ENCODE measurements around the gene CACNA1B. TPM values are rescaled to one million over a fixed set of nuclear protein-coding genes. Genes with fewer than 3 reads are reported as not detected.

The CACNA1B gene
- total RNA-seq, 1 experiment from 2014 or later: 1.7 TPM

- Histone ChIP-seq H3K36me3 (ENCODE audit: control insufficient read depth in 1 of 2, insufficient read depth in 2 of 2, low read length in 2 of 2) (no peaks in the 10 kb centered on the region), H3K4me2 (ENCODE audit: low read length) (no peak overlapping the region), H2AFZ (ENCODE audit: low read depth, low read length, poor library complexity, severe bottlenecking) (no peak overlapping the region), H3K4me3 (replicated peaks in 1 of 2; ENCODE audit: low read depth in 1 of 2, low read length in 2 of 2) (no peak overlapping the region), H3K9me3 (ENCODE audit: control insufficient read depth in 1 of 2, insufficient read depth in 1 of 2, low read depth in 1 of 2, low read length in 2 of 2) (no peaks in the 10 kb centered on the region), H3K9me2 (ENCODE audit: insufficient read depth) (no peaks in the 10 kb centered on the region), H3K4me1 (ENCODE audit: control insufficient read depth in 1 of 2, insufficient read depth in 2 of 2, low read length in 2 of 2) (no peaks in the 10 kb centered on the region), H4K20me1 (ENCODE audit: insufficient read depth) (no peaks in the 10 kb centered on the region), H3K79me2 (ENCODE audit: insufficient read depth, low read length) (no peaks in the 10 kb centered on the region), H3K27me3 (ENCODE audit: insufficient read depth, low read length) (no peaks in the 10 kb centered on the region), H3K27ac (ENCODE audit: low read depth, low read length) (no peak overlapping the region), H3K9ac (ENCODE audit: low read length) (no peak overlapping the region)
- ChIA-PET RAD21 (ENCODE audit: low non-redundant PET in 1 of 2, low total read pairs in 2 of 2, uncharacterized antibody in 2 of 2, unreplicated experiment in 2 of 2) (no interaction called here), POLR2A (no interaction called here), CTCF (no interaction called here)
- DNase-seq (ENCODE audit: low read depth, low spot score) (no peak), ATAC-seq (no peak)
- TF ChIP-seq EZH2phosphoT487 (IDR thresholded peaks at IDR 0.05; ENCODE audit: borderline replicate concordance) (no peak), ZNF274 (IDR thresholded peaks at IDR 0.05; ENCODE audit: low read depth, low read length) (no peak), CBX3 (IDR thresholded peaks at IDR 0.05; ENCODE audit: low read depth) (no peak), JUND (IDR thresholded peaks at IDR 0.05) (no peak), YY1 (IDR thresholded peaks at IDR 0.05; ENCODE audit: extremely low read depth, insufficient replicate concordance, low read depth, low read length) (no peak), POLR2A (IDR thresholded peaks at IDR 0.05; ENCODE audit: borderline replicate concordance, extremely low read depth, insufficient read depth, insufficient read length) (no peak), SRF (IDR thresholded peaks at IDR 0.05; ENCODE audit: low read depth) (no peak), ELF1 (IDR thresholded peaks at IDR 0.05; ENCODE audit: borderline replicate concordance, low read depth) (no peak), SP1 (IDR thresholded peaks at IDR 0.05; ENCODE audit: low read depth) (no peak), RAD21 (IDR thresholded peaks at IDR 0.05; ENCODE audit: low read depth) (no peak), CEBPB (IDR thresholded peaks at IDR 0.05; ENCODE audit: low read depth) (no peak)
- TF ChIP-seq, protein P1, sequence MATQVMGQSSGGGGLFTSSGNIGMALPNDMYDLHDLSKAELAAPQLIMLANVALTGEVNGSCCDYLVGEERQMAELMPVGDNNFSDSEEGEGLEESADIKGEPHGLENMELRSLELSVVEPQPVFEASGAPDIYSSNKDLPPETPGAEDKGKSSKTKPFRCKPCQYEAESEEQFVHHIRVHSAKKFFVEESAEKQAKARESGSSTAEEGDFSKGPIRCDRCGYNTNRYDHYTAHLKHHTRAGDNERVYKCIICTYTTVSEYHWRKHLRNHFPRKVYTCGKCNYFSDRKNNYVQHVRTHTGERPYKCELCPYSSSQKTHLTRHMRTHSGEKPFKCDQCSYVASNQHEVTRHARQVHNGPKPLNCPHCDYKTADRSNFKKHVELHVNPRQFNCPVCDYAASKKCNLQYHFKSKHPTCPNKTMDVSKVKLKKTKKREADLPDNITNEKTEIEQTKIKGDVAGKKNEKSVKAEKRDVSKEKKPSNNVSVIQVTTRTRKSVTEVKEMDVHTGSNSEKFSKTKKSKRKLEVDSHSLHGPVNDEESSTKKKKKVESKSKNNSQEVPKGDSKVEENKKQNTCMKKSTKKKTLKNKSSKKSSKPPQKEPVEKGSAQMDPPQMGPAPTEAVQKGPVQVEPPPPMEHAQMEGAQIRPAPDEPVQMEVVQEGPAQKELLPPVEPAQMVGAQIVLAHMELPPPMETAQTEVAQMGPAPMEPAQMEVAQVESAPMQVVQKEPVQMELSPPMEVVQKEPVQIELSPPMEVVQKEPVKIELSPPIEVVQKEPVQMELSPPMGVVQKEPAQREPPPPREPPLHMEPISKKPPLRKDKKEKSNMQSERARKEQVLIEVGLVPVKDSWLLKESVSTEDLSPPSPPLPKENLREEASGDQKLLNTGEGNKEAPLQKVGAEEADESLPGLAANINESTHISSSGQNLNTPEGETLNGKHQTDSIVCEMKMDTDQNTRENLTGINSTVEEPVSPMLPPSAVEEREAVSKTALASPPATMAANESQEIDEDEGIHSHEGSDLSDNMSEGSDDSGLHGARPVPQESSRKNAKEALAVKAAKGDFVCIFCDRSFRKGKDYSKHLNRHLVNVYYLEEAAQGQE (IDR thresholded peaks at IDR 0.05; ENCODE audit: low read depth): no peak
- TF ChIP-seq, protein P2, sequence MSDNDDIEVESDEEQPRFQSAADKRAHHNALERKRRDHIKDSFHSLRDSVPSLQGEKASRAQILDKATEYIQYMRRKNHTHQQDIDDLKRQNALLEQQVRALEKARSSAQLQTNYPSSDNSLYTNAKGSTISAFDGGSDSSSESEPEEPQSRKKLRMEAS (IDR thresholded peaks at IDR 0.05): no peak
- TF ChIP-seq, protein P3, sequence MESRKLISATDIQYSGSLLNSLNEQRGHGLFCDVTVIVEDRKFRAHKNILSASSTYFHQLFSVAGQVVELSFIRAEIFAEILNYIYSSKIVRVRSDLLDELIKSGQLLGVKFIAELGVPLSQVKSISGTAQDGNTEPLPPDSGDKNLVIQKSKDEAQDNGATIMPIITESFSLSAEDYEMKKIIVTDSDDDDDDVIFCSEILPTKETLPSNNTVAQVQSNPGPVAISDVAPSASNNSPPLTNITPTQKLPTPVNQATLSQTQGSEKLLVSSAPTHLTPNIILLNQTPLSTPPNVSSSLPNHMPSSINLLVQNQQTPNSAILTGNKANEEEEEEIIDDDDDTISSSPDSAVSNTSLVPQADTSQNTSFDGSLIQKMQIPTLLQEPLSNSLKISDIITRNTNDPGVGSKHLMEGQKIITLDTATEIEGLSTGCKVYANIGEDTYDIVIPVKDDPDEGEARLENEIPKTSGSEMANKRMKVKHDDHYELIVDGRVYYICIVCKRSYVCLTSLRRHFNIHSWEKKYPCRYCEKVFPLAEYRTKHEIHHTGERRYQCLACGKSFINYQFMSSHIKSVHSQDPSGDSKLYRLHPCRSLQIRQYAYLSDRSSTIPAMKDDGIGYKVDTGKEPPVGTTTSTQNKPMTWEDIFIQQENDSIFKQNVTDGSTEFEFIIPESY (IDR thresholded peaks at IDR 0.05; ENCODE audit: extremely low read depth, insufficient replicate concordance, low read length): no peak
- TF ChIP-seq, protein P4, sequence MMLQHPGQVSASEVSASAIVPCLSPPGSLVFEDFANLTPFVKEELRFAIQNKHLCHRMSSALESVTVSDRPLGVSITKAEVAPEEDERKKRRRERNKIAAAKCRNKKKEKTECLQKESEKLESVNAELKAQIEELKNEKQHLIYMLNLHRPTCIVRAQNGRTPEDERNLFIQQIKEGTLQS (IDR thresholded peaks at IDR 0.05): no peak
- intact Hi-C loops (cut with micrococcal nuclease): no loop called here
- BruUV-seq (replicated peaks): no TSS peak
These were observed 78.5 kb downstream of the CACNA1B start for GRCh38 chr9:137956039-137956438.
